ENCODE results near the gene SLMAP.

DNA sequence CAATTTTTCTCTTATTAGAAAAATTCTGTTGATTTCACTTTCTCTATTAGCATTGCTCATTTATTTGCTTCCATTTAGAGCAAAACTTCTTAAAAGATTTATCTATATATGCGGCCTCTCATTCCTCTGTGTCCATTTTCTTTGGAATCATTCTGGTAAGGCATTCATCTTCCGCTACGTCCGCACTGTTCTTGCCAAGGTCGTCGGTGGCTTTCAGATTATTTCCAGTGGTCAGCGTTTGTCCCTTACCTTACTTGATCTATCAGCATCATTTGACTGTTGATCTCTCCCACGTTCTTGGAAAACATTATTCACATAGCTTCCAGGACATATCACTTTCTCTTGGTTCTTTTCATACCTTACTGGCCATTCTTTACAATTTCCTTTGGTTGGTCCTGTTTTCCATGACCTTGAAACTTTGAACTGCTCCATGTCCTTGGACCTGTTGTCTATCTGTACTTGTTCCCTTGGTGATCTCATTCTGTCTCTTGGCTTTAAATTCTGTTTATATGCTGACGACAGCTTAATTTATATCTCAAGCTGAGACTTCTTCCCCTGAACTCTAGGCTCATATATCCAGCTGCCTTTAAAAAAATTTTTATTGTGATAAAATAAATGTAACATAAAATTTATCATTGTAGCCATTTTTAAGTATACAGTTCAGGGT lies 54.5 kb downstream of the SLMAP start:
- TF ChIP-seq CTCF (IDR thresholded peaks at IDR 0.05; ENCODE audit: insufficient read depth, low read depth, low read length) (no peak), EZH2 (IDR thresholded peaks at IDR 0.05; ENCODE audit: insufficient read depth, low read length) (no peak)
